Measurements from ENCODE around the gene CCDC107.

DNA sequence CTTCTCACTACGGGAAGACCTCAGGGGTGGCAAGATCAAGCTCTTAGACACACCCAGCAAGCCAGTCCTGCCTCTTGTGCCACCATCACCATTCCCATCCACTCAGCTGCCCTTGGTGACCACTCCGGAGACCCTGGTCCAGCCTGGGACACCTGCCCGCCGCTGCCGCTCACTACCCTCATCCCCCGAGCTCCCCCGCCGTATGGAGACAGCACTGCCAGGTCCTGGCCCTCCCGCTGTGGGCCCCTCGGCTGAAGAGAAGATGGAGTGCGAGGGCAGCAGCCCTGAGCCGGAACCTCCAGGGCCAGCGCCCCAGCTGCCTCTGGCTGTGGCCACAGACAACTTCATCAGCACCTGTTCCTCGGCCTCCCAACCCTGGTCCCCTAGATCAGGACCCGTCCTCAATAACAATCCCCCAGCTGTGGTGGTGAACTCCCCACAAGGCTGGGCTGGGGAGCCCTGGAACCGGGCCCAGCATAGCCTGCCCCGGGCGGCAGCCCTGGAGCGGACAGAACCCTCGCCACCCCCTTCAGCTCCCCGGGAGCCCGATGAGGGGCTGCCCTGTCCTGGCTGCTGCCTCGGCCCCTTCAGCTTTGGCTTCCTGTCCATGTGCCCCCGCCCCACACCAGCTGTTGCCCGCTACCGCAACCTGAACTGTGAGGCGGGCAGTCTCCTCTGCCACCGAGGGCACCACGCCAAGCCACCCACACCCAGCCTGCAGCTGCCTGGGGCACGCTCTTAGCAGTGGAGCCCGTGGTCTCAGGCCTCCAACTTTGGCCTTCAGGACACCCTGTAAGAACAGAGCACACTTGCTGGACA is 48.9 kb upstream of the CCDC107 start:
- no peak for TF ChIP-seq POLR2A (IDR thresholded peaks at IDR 0.05)
- TF ChIP-seq, protein P1, sequence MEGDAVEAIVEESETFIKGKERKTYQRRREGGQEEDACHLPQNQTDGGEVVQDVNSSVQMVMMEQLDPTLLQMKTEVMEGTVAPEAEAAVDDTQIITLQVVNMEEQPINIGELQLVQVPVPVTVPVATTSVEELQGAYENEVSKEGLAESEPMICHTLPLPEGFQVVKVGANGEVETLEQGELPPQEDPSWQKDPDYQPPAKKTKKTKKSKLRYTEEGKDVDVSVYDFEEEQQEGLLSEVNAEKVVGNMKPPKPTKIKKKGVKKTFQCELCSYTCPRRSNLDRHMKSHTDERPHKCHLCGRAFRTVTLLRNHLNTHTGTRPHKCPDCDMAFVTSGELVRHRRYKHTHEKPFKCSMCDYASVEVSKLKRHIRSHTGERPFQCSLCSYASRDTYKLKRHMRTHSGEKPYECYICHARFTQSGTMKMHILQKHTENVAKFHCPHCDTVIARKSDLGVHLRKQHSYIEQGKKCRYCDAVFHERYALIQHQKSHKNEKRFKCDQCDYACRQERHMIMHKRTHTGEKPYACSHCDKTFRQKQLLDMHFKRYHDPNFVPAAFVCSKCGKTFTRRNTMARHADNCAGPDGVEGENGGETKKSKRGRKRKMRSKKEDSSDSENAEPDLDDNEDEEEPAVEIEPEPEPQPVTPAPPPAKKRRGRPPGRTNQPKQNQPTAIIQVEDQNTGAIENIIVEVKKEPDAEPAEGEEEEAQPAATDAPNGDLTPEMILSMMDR (IDR thresholded peaks at IDR 0.05) = no peak

Data from adrenal gland (tissue), 5 donors.